B cell (primary cell): Measurements from ENCODE around the gene OCLN. TPM values are rescaled to one million over a fixed set of nuclear protein-coding genes. Genes with fewer than 3 reads are reported as not detected.
"Not testable (repeated sequence)": the region's sequence is repeated elsewhere in the genome, so short reads cannot be mapped to it uniquely, and the experiment has no call there.

Experiments
- ATAC-seq: fragments of 200-7000 bp; cut with Tn5 transposase; one replicate; pipeline ENCODE4 v1.10.0; 2021; ENCODE audit warnings: low read depth, mild to moderate bottlenecking, moderate number of reproducible peaks, moderate library complexity
- CTCF ChIA-PET: fragments of 350-600 bp; sonication (Branson Sonifier 250); formaldehyde crosslinking; loops from one replicate; lab custom pipeline; 2021; ENCODE audit warnings: antibody characterized with exemption, inconsistent platforms; lab: Charles Lee
- POLR2A ChIA-PET: fragments of 350-600 bp; sonication (Branson Sonifier 250); formaldehyde crosslinking; loops from one replicate; lab custom pipeline; 2021; ENCODE audit warnings: antibody characterized with exemption; lab: Charles Lee
- DNase-seq: peaks from one replicate; pipeline ENCODE4 v3.0.0; 2013
- H2AFZ ChIP-seq: 2 replicates; pipeline ENCODE4 v1.6.1; 2012; ENCODE audit warnings: mild to moderate bottlenecking, low read depth, low read length; ENCODE audit not compliant: insufficient read depth, poor library complexity, severe bottlenecking
- H3K27ac ChIP-seq, 2 donors: 1 replicate in 1 of 2; 2 replicates in 1 of 2; pipeline ENCODE4 v1.5.1; 2012 to 2013; ENCODE audit warnings: low read length in 2 of 2, mild to moderate bottlenecking in 2 of 2, moderate library complexity in 1 of 2
- H3K27me3 ChIP-seq, 4 experiments: fragments of 200-600 bp in 1 of 4; sonication (generic) in 1 of 4; replicated peaks in 1 of 4; 1 replicate in 2 of 4; 2 replicates in 2 of 4; pipeline versions ENCODE4 v1.6.1 to v1.7.0; 2013 to 2016; ENCODE audit warnings: low read length in 3 of 4, mild to moderate bottlenecking in 2 of 4, mixed read lengths in 1 of 4, moderate library complexity in 1 of 4; ENCODE audit not compliant: insufficient read depth in 4 of 4, control insufficient read depth in 3 of 4; ENCODE audit errors: control extremely low read depth in 1 of 4
- H3K36me3 ChIP-seq, 2 experiments: replicated peaks in 1 of 2; 1 replicate in 1 of 2; 2 replicates in 1 of 2; pipeline versions ENCODE4 v1.6.1 to v1.7.1; 2013; ENCODE audit warnings: low read length in 1 of 2; ENCODE audit not compliant: insufficient read depth in 2 of 2, control insufficient read depth in 1 of 2; ENCODE audit errors: control extremely low read depth in 1 of 2, extremely low read depth in 1 of 2
- H3K4me1 ChIP-seq, 2 donors: fragments of 200-600 bp in 1 of 2; sonication (generic) in 1 of 2; 1 replicate in 1 of 2; 2 replicates in 1 of 2; pipeline versions ENCODE4 v1.5.1 to v1.6.1; 2013 to 2017; ENCODE audit warnings: low read length in 2 of 2; ENCODE audit not compliant: control insufficient read depth in 2 of 2, insufficient read depth in 2 of 2
- H3K4me2 ChIP-seq: replicated peaks from 2 replicates; pipeline ENCODE3; 2012; ENCODE audit warnings: mild to moderate bottlenecking, low read depth, low read length; ENCODE audit not compliant: poor library complexity, severe bottlenecking
- H3K4me3 ChIP-seq, 5 experiments: fragments of 200-600 bp in 1 of 5; sonication (generic) in 1 of 5; 1 replicate in 3 of 5; 2 replicates in 2 of 5; pipeline versions ENCODE4 v1.5.1 to v1.7.0; 2011 to 2016; ENCODE audit warnings: low read length in 4 of 5, mild to moderate bottlenecking in 4 of 5, low read depth in 2 of 5, control low read depth in 1 of 5, moderate library complexity in 1 of 5; ENCODE audit not compliant: insufficient read depth in 1 of 5; ENCODE audit errors: control extremely low read depth in 1 of 5, extremely low read depth in 1 of 5
- H3K79me2 ChIP-seq: fragments of 200-600 bp; sonication (generic); one replicate; pipeline ENCODE4 v1.6.0; 2016; ENCODE audit warnings: low read length; ENCODE audit not compliant: control insufficient read depth, insufficient read depth
- H3K9ac ChIP-seq: fragments of 200-600 bp; sonication (generic); 2 replicates; pipeline ENCODE4 v1.6.1; 2017; ENCODE audit warnings: mild to moderate bottlenecking, low read length, moderate library complexity
- H3K9me3 ChIP-seq, 3 donors: one replicate each; pipeline versions ENCODE4 v1.6.1 to v1.7.1; 2013; ENCODE audit warnings: low read length in 2 of 3; ENCODE audit not compliant: control insufficient read depth in 2 of 3, insufficient read depth in 1 of 3; ENCODE audit errors: control extremely low read depth in 1 of 3
- H4K20me1 ChIP-seq: 2 replicates; pipeline ENCODE4 v1.6.0; 2012; ENCODE audit warnings: mild to moderate bottlenecking, low read length; ENCODE audit not compliant: insufficient read depth, control insufficient read depth, poor library complexity, severe bottlenecking
- H3K27ac Mint-ChIP-seq: one replicate; pipeline ENCODE4 v1.8.0; 2021; ENCODE audit warnings: mixed read lengths
- H3K27me3 Mint-ChIP-seq: one replicate; pipeline ENCODE4 v1.8.0; 2021; ENCODE audit warnings: mixed read lengths
- H3K4me1 Mint-ChIP-seq: one replicate; pipeline ENCODE4 v1.8.0; 2021; ENCODE audit warnings: mixed read lengths
- H3K4me3 Mint-ChIP-seq: one replicate; pipeline ENCODE4 v1.8.0; 2021; ENCODE audit warnings: mixed read lengths
- H3K9me3 Mint-ChIP-seq: one replicate; pipeline ENCODE4 v1.8.0; 2022; ENCODE audit warnings: mixed read lengths; ENCODE audit not compliant: insufficient read depth
- EZH2 ChIP-seq: IDR thresholded peaks from 2 replicates; pipeline ENCODE4 v1.6.1; 2012; ENCODE audit warnings: borderline replicate concordance, low read depth, mild to moderate bottlenecking, moderate library complexity, low read length; ENCODE audit not compliant: insufficient read depth, poor library complexity, severe bottlenecking
- WGBS: methylation state at CpG from one replicate; pipeline ENCODE4 v1.1.5; 2013; ENCODE audit warnings: missing lambda C conversion rate; ENCODE audit not compliant: insufficient coverage; 5-methylcytosine and 5-hydroxymethylcytosine counted together
- intact Hi-C: fragments of 100-400 bp; cut with micrococcal nuclease; formaldehyde crosslinking; loops from one replicate; pipeline ENCODE4 v1.10.0; 2022
- polyA plus RNA-seq: library from polyadenylated mRNA; depleted of rRNA; stranded (reverse); fragments of >200 nt; gene quantifications from 2 replicates; pipeline ENCODE4 v1.2.3, GENCODE V29; 2012
- total RNA-seq, 2 donors: library from RNA; stranded (reverse); fragments of 120-200 nt in 1 of 2; gene quantifications; 1 replicate in 1 of 2; 2 replicates in 1 of 2; pipeline versions ENCODE4 v1.2.3 to v1.2.4, GENCODE V29; 2013 to 2022
- TF ChIP-seq, protein P1 (sequence below): fragments of 200-600 bp; IDR thresholded peaks from one replicate; pipeline ENCODE4 v1.8.0; 2022; ENCODE audit warnings: antibody characterized with exemption, mild to moderate bottlenecking

The OCLN gene
- total and polyA plus RNA-seq, 2 donors (not counting 1 experiment from before 2014, with no cell fraction given), result 4.3 to 5.6 TPM

GRCh38 chr5:69531406-69531801 is 38.8 kb downstream of the OCLN start:
- Histone ChIP-seq H3K4me2 (no peak overlapping the region), H3K36me3 (no peaks in the 10 kb centered on the region), H3K4me3 (no peak overlapping the region), H3K27ac (no peak overlapping the region), H3K4me1 (no peaks in the 10 kb centered on the region), H3K9ac (no peak overlapping the region), H3K27me3 (peaks cover 0 to 3% (median 0%) of the 10 kb centered on the region in 4 experiments), H4K20me1 (no peaks in the 10 kb centered on the region), H3K79me2 (no peaks in the 10 kb centered on the region), H3K9me3 (no peaks in the 10 kb centered on the region), H2AFZ (no peak overlapping the region)
- DNase-seq (no peak), ATAC-seq (no peak)
- CTCF ChIA-PET, result no interaction called here
- WGBS, result 100% methylated on average over 2 of the region's 3 CpGs
- Mint-ChIP-seq H3K4me3 (no peak overlapping the region), H3K27ac (no peak overlapping the region), H3K9me3 (no peaks in the 10 kb centered on the region), H3K4me1 (no peaks in the 10 kb centered on the region), H3K27me3 (peaks cover 20% of the 10 kb centered on the region)
- intact Hi-C loops, result no loop called here
- POLR2A ChIA-PET, result no interaction called here
- TF ChIP-seq, protein P1, sequence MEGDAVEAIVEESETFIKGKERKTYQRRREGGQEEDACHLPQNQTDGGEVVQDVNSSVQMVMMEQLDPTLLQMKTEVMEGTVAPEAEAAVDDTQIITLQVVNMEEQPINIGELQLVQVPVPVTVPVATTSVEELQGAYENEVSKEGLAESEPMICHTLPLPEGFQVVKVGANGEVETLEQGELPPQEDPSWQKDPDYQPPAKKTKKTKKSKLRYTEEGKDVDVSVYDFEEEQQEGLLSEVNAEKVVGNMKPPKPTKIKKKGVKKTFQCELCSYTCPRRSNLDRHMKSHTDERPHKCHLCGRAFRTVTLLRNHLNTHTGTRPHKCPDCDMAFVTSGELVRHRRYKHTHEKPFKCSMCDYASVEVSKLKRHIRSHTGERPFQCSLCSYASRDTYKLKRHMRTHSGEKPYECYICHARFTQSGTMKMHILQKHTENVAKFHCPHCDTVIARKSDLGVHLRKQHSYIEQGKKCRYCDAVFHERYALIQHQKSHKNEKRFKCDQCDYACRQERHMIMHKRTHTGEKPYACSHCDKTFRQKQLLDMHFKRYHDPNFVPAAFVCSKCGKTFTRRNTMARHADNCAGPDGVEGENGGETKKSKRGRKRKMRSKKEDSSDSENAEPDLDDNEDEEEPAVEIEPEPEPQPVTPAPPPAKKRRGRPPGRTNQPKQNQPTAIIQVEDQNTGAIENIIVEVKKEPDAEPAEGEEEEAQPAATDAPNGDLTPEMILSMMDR, result no peak
- no peak for TF ChIP-seq EZH2

- H2AFZ ChIP-seq, H3K27ac ChIP-seq, H3K9ac ChIP-seq, H3K4me2 ChIP-seq, intact Hi-C loops, DNase-seq, H3K4me3 ChIP-seq, H3K27ac Mint-ChIP-seq, ATAC-seq, H3K27me3 ChIP-seq, CTCF ChIA-PET, H3K4me1 ChIP-seq, H3K4me1 Mint-ChIP-seq, H3K27me3 Mint-ChIP-seq, H3K4me3 Mint-ChIP-seq, POLR2A ChIA-PET, H3K9me3 Mint-ChIP-seq, H4K20me1 ChIP-seq, H3K9me3 ChIP-seq, H3K36me3 ChIP-seq, H3K79me2 ChIP-seq: not testable (repeated sequence)
- no CpG with 5 or more reads among the region's 3 CpGs for WGBS
These were observed 45.3 kb downstream of the OCLN start for GRCh38 chr5:69537911-69538310.

DNA sequence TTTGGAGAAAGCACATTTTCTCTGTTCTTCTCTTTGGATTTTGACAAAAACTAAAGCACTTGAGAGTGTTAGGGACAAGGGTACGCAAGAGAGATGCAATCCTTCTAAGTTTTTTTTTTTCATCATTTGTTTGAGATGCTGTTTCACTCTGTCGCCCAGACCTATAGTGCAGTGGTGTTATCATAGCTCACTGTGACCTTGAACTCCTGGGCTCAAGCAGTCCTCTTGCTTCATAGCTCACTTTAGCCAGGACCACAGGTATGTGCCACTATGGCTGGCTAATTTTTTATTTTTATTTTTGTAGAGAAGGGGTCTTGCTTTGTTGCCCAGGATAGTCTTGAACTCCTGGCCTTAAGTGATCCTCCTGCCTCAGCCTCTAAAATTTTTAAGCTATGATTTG is 46.1 kb downstream of the OCLN start:
- CTCF ChIA-PET, POLR2A ChIA-PET, H3K27ac ChIP-seq, H4K20me1 ChIP-seq, H3K4me1 ChIP-seq, H3K4me1 Mint-ChIP-seq, H3K4me3 Mint-ChIP-seq, H2AFZ ChIP-seq, ATAC-seq, H3K27ac Mint-ChIP-seq, H3K9me3 Mint-ChIP-seq, H3K27me3 ChIP-seq, H3K79me2 ChIP-seq, H3K9ac ChIP-seq, H3K9me3 ChIP-seq, H3K36me3 ChIP-seq, intact Hi-C loops, H3K4me2 ChIP-seq, H3K27me3 Mint-ChIP-seq, DNase-seq, H3K4me3 ChIP-seq: not testable (repeated sequence)
- WGBS, result no CpG with 5 or more reads among the region's 2 CpGs
